GM12878 (cell line): Measurements from ENCODE around the gene NUDT7. TPM values are rescaled to one million over a fixed set of nuclear protein-coding genes. Genes with fewer than 3 reads are reported as not detected.

Source experiments
- ATAC-seq: fragments of 200-7000 bp; cut with Tn5 transposase; 3 replicates; pipeline ENCODE4 v1.9.1; 2020; ENCODE audit warnings: mild to moderate bottlenecking, moderate library complexity
- BruUV-seq: library from RNA; stranded (reverse); fragments of 400-500 nt; replicated peaks from 2 replicates; lab custom pipeline; 2021; lab: Mats Ljungman, UMichigan
- CTCF ChIA-PET: fragments of 300-600 bp; sonication (Branson Sonifier 250); formaldehyde crosslinking; extraction: SDS; loops from one replicate; lab custom pipeline; 2021; ENCODE audit warnings: inconsistent platforms; lab: Yijun Ruan, JAX
- POLR2A ChIA-PET: fragments of 350-600 bp; formaldehyde crosslinking; extraction: SDS; loops from one replicate; lab custom pipeline; 2021; ENCODE audit warnings: inconsistent platforms; lab: Charles Lee
- RAD21 ChIA-PET: fragments of 300-600 bp; sonication (Branson Sonifier 250); formaldehyde crosslinking; loops from one replicate; lab custom pipeline; 2023; ENCODE audit warnings: antibody characterized with exemption; ENCODE audit not compliant: unreplicated experiment; lab: Charles Lee
- SMC1A ChIA-PET: fragments of 300-600 bp; sonication (Branson Sonifier 250); formaldehyde crosslinking; loops from one replicate; lab custom pipeline; 2023; ENCODE audit not compliant: unreplicated experiment, uncharacterized antibody; lab: Charles Lee
- DNase-seq: peaks from one replicate; pipeline ENCODE4 v3.0.0-alpha.2; 2011; ENCODE audit warnings: low read depth, low spot score
- FAIRE-seq: peaks from 3 replicates; lab custom pipeline; 2011; peaks lifted over from hg19 to GRCh38; lab: Jason Lieb, UNC
- H2AFZ ChIP-seq: 2 replicates; pipeline ENCODE4 v1.6.0; 2011; ENCODE audit warnings: low read depth, low read length, control low read depth; ENCODE audit not compliant: control insufficient read depth
- H3K27ac ChIP-seq: 2 replicates; pipeline ENCODE4 v1.5.1; 2011; ENCODE audit warnings: control low read depth; ENCODE audit not compliant: control insufficient read depth, insufficient read depth
- H3K27me3 ChIP-seq, 2 experiments: replicated peaks in 1 of 2; 2 replicates each; pipeline versions ENCODE4 v1.6.0 to v1.6.1; 2011; ENCODE audit warnings: low read length in 1 of 2; ENCODE audit not compliant: control insufficient read depth in 2 of 2, insufficient read depth in 2 of 2
- H3K36me3 ChIP-seq, 2 experiments: 2 replicates each; pipeline ENCODE4 v1.5.1; 2011; ENCODE audit warnings: low read length in 1 of 2; ENCODE audit not compliant: control insufficient read depth in 2 of 2, insufficient read depth in 2 of 2
- H3K4me1 ChIP-seq: 2 replicates; pipeline ENCODE4 v1.6.1; 2011; ENCODE audit warnings: mild to moderate bottlenecking, low read length, moderate library complexity, mixed read lengths; ENCODE audit not compliant: control insufficient read depth, insufficient read depth
- H3K4me2 ChIP-seq: 2 replicates; pipeline ENCODE4 v1.6.0; 2011; ENCODE audit warnings: control low read depth; ENCODE audit not compliant: control insufficient read depth, insufficient read depth
- H3K4me3 ChIP-seq: fragments of 200-600 bp; sonication (generic); 2 replicates; pipeline ENCODE4 v1.5.1; 2016
- H3K79me2 ChIP-seq: 2 replicates; pipeline ENCODE4 v1.6.0; 2011; ENCODE audit warnings: low read length; ENCODE audit not compliant: control insufficient read depth, insufficient read depth
- H3K9ac ChIP-seq: 2 replicates; pipeline ENCODE4 v1.8.0; 2011; ENCODE audit warnings: low read length, control low read depth, mixed read lengths; ENCODE audit not compliant: control insufficient read depth, insufficient read depth
- H3K9me3 ChIP-seq: replicated peaks from 3 replicates; pipeline ENCODE4 v1.5.1; 2011; ENCODE audit warnings: mild to moderate bottlenecking, low read length; ENCODE audit not compliant: control insufficient read depth, insufficient read depth
- H4K20me1 ChIP-seq: 2 replicates; pipeline ENCODE4 v1.6.0; 2011; ENCODE audit not compliant: control insufficient read depth, insufficient read depth
- CBFB ChIP-seq: IDR thresholded peaks from 2 replicates; pipeline ENCODE4 v1.6.1; 2016; ENCODE audit warnings: antibody characterized with exemption, low read depth
- CBX3 ChIP-seq: fragments of 200-600 bp; sonication (generic); IDR thresholded peaks from 2 replicates; pipeline ENCODE4 v1.6.1; 2016; ENCODE audit warnings: low read depth, borderline replicate concordance
- CREM ChIP-seq: IDR thresholded peaks from 2 replicates; pipeline ENCODE4 v1.6.1; 2014; ENCODE audit warnings: antibody characterized with exemption, low read depth
- CTCF ChIP-seq, 3 experiments: IDR thresholded peaks in 2 of 3; conservative IDR thresholded peaks in 1 of 3; 2 replicates each; pipeline ENCODE4 v1.5.1; 2011; ENCODE audit warnings: low read depth in 3 of 3, low read length in 3 of 3, mild to moderate bottlenecking in 3 of 3, control low read depth in 2 of 3, moderate library complexity in 2 of 3, inconsistent platforms in 1 of 3, mixed read lengths in 1 of 3; ENCODE audit not compliant: control insufficient read depth in 2 of 3, insufficient read depth in 1 of 3; ENCODE audit errors: extremely low read depth in 1 of 3
- IRF4 ChIP-seq: IDR thresholded peaks from 2 replicates; pipeline ENCODE4 v1.6.1; 2011; ENCODE audit warnings: low read depth, low read length
- KAT2A ChIP-seq: conservative IDR thresholded peaks from 2 replicates; pipeline ENCODE4 v1.6.1; 2011; ENCODE audit warnings: low read depth, low read length; ENCODE audit not compliant: control insufficient read depth
- MEF2A ChIP-seq: IDR thresholded peaks from 2 replicates; pipeline ENCODE4 v1.6.1; 2011; ENCODE audit warnings: low read depth, mild to moderate bottlenecking, low read length, moderate library complexity; ENCODE audit not compliant: insufficient read depth
- NBN ChIP-seq: fragments of 450-650 bp; IDR thresholded peaks from 2 replicates; pipeline ENCODE4 v1.6.1; 2016
- NKRF ChIP-seq: fragments of 450-650 bp; conservative IDR thresholded peaks from 2 replicates; pipeline ENCODE4 v1.6.1; 2017; ENCODE audit warnings: mild to moderate bottlenecking, moderate library complexity
- NR2F1 ChIP-seq: fragments of 450-650 bp; conservative IDR thresholded peaks from 2 replicates; pipeline ENCODE4 v1.6.1; 2017; ENCODE audit warnings: mild to moderate bottlenecking
- STAT3 ChIP-seq: IDR thresholded peaks from 2 replicates; pipeline ENCODE4 v1.6.1; 2011; ENCODE audit warnings: low read depth, low read length, improper control_type of control experiment
- SUZ12 ChIP-seq: fragments of 200-600 bp; sonication (generic); IDR thresholded peaks from one replicate; pipeline ENCODE4 v1.6.1; 2018; ENCODE audit warnings: antibody characterized with exemption, mild to moderate bottlenecking; ENCODE audit not compliant: unreplicated experiment
- TAF1 ChIP-seq: IDR thresholded peaks from 2 replicates; pipeline ENCODE4 v1.6.1; 2011; ENCODE audit warnings: mild to moderate bottlenecking, low read depth, low read length, borderline replicate concordance
- WGBS: methylation state at CpG from one replicate; pipeline ENCODE4 v1.1.6; 2016; ENCODE audit warnings: low lambda C conversion rate; ENCODE audit not compliant: insufficient replicate concordance, insufficient coverage; ENCODE audit errors: missing lambda C conversion rate; 5-methylcytosine and 5-hydroxymethylcytosine counted together
- in situ Hi-C: fragments of 300-500 bp; cut with MboI; formaldehyde crosslinking; loops from 9 replicates; pipeline ENCODE4 v1.14.3; 2018; ENCODE audit warnings: mixed read lengths
- intact Hi-C: fragments of 100-400 bp; cut with micrococcal nuclease; formaldehyde crosslinking; loops from one replicate; pipeline ENCODE4 v1.14.2; 2022; ENCODE audit not compliant: unreplicated experiment
- polyA plus RNA-seq, 11 experiments: library from polyadenylated mRNA; depleted of rRNA in 4 of 11; unstranded in 6 of 11; stranded (reverse) in 5 of 11; fragments of >200 nt; fragmentation: Nextera tagmentation in 4 of 11; fragmentation: Illumina TruSeq in 1 of 11; extraction: Ambion mirVana in 4 of 11; extraction: Trizol in 1 of 11; gene quantifications; 1 replicate in 1 of 11; 2 replicates in 10 of 11; pipeline versions ENCODE4 v1.2.1 to v1.2.3, GENCODE V29; 2011 to 2016; ENCODE audit warnings: inconsistent platforms in 2 of 11, missing spikeins in 2 of 11, low read depth in 1 of 11
- total RNA-seq, 4 experiments: library from RNA; depleted of rRNA in 3 of 4; stranded (reverse); fragments of >200 nt in 3 of 4; fragmentation: Illumina TruSeq in 1 of 4; extraction: Trizol in 1 of 4; gene quantifications; 2 replicates each; pipeline versions ENCODE4 v1.2.1 to v1.2.3, GENCODE V29; 2013 to 2021

Gene NUDT7
- total and polyA plus RNA-seq, 10 of the 15 experiments (the other 5 are each of a cell fraction or from before 2014, with no cell fraction given): 2.8 to 14.3 (median 5.2) TPM

- no peak for TF ChIP-seq CTCF (IDR thresholded peaks at IDR 0.05 in 2 of 3, conservative IDR thresholded peaks at IDR 0.05 in 1 of 3; ENCODE audit: control insufficient read depth in 2 of 3, extremely low read depth in 1 of 3, insufficient read depth in 1 of 3, low read depth in 3 of 3, low read length in 3 of 3)
These were observed 17.2 kb downstream of the NUDT7 start (continued) for GRCh38 chr16:77739559-77739892.

- ChIA-PET RAD21 (no interaction called here), SMC1A (no interaction called here), POLR2A (no interaction called here), CTCF (no interaction called here)
- Histone ChIP-seq H3K27ac (no peak overlapping the region), H3K4me2 (no peak overlapping the region), H3K27me3 (no peaks in the 10 kb centered on the region; a peak in 2 of 4 replicates), H2AFZ (no peak overlapping the region), H3K4me1 (no peaks in the 10 kb centered on the region), H3K4me3 (no peak overlapping the region), H3K9me3 (no peaks in the 10 kb centered on the region), H4K20me1 (no peaks in the 10 kb centered on the region), H3K36me3 (no peaks in the 10 kb centered on the region), H3K79me2 (no peaks in the 10 kb centered on the region), H3K9ac (no peak overlapping the region)
- in situ Hi-C loops: no loop called here
- no peak for FAIRE-seq
- BruUV-seq: no TSS peak
- no peak for ATAC-seq
- no peak for TF ChIP-seq NR2F1
- no peak for TF ChIP-seq IRF4
- TF ChIP-seq TAF1: no peak
- TF ChIP-seq CBX3: no peak
- no peak for TF ChIP-seq KAT2A
- TF ChIP-seq STAT3: no peak
- no peak for TF ChIP-seq NBN
- TF ChIP-seq MEF2A: no peak
- TF ChIP-seq CREM: no peak
- TF ChIP-seq NKRF: no peak
- TF ChIP-seq SUZ12: no peak
- TF ChIP-seq CBFB: no peak
- no peak for DNase-seq
- intact Hi-C loops: no loop called here
- WGBS: 57% methylated on average over 4 of the region's 4 CpGs
These were observed 21.8 kb downstream of the NUDT7 start for GRCh38 chr16:77744141-77744540.
